GM20431 (cell line): ENCODE results near the gene PRPSAP2.
"Not testable (repeated sequence)": the region's sequence is repeated elsewhere in the genome, so short reads cannot be mapped to it uniquely, and the experiment has no call there.

ENCODE experiments used
- in situ Hi-C: fragments of 300-500 bp; cut with MseI, MboI; formaldehyde crosslinking; loops from one replicate; pipeline ENCODE4 v1.15.0; 2020; ENCODE audit warnings: low sequenced_read_pairs; ENCODE audit not compliant: unreplicated experiment

Gene PRPSAP2

DNA sequence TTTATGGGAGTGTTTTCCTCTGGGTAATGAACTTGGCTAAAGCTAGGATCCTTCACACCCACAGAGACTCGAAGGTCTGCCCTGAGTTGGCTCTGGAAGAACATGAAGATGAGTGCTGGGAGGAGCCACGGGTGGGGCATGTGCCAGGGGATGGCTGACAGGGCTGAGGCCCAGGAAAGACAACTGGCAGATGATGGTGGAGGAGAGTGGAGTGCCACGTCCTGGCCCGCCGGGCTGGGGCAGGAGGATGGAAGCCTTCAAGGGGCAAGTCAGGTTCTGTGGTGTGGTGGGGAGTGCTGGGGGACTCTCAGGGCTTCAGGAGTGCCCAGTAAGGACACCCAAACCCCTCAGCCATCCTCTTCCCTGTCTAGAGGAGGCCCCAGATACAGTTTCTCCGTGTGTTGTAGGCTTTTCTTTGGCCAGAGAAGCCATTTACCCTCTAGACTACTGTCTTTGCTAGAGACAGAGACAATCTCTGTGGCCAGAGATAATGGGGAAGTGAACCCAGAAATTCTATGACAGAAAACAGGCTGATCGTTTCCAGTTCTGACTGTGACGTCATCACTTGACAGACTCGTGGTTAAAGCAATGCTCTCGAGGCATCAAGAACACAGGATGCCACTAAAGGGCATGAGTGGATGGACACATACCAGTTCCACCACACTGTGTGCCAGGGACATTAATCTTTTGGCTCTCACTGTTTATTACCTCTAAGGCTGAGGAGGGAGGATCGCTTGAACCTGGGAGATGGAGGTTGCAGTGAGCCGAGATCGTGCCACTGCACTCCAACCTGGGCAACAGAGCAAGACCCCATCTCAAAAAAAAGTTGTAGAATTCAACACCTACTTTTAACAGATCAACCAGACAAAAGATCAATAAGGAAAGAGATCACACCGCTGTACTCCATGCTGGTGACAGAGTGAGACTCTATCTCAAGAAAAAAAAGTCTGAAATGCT, 75.4 kb downstream of the PRPSAP2 start:
- in situ Hi-C loops, result loop anchor here (25.0 kb wide), 1 partner anchor 121 kb away; no protein-coding TSS in a partner anchor

DNA sequence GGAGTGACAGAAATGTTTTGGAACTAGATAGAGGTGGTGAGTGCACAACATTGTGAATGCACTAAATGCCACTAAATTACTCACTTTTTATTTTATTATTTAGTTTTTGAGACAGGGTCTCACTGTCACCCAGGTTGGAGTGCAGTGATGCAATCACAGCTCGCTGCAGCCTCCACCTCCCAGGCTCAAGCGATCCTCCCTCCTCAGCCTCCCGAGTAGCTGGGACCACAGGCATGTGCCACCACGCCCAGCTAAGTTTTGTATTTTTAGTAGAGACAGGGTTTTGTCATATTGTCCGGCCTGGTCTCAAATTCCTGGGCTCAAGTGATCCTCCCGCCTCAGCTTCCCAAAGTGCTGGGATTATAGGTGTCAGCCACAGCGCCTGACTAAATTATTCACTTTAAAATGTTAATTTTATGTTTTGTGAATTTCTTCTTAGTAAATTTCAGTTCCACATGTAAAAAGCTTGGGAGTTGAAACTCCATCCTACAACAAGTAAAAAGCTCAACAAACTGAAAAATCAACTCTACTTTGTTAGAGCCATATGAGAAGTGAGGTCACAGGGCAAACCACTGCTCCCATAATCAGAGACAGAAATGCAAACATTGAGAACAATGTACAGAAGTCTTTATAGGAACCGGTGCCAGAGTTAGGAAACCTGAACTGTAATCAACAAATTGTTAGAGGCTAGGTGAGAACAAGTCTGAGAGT, 80.2 kb downstream of the PRPSAP2 start:
- in situ Hi-C loops, result loop anchor here (25.0 kb wide), 1 partner anchor 126 kb away; no protein-coding TSS in a partner anchor

DNA sequence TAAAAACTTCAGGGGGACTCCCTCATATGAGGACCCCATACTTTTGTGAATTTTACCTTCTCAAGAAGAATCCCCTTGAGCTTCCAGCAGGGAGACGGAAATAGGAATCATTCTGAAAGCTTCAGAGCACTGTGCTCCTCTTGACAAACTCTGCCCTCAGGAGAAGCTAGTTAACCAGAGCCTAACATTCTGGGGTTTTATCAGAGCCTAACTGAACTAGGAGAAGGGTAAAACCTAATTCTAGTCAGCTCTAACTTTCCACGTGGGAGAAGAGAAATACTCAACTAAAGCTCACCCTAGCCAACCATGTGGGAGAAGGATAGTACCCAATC, 80.7 kb downstream of the PRPSAP2 start:
- in situ Hi-C loops, result loop anchor here (25.0 kb wide), 1 partner anchor 126 kb away; no protein-coding TSS in a partner anchor

DNA sequence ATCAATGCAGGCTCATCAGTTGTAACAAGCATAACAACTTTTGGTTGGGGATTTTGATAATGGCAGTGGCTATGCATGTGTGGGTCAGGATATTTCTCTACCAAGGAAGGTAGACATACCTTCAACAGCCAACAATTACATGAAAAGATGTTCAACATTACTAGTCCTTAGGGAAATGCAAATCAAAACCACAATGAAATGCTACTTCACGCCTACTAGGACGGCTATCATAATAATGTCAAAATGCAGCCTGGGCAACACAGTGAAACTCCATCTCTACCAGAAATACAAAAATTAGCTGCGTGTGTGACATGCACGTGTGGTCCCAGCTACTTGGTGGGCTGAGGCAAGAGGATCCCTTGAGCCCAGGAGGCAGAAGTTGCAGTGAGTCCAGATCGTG, 86.7 kb downstream of the PRPSAP2 start:
- in situ Hi-C loops, result loop anchor here (25.0 kb wide), 1 partner anchor 132 kb away; no protein-coding TSS in a partner anchor

DNA sequence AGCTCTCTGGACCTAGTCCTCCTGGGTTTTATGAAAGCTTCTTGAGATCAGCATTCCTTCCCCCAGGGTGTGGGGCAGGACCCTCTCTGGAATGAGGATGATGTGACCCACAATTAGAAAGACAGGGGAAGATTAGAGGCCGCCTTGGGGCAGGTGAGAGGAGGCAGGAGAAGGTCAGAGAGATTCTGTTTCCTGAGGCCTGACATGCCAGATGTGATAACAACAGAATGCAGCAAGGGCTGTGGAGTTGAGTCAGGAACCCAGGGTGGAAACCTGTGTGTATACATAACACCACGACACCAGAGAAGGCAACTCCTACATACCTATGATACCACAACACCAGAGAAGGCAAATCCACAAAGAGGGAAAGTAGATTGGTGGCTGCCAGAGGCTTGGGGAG, 88.6 kb downstream of the PRPSAP2 start:
- in situ Hi-C loops, result loop anchor here (25.0 kb wide), 1 partner anchor 134 kb away; no protein-coding TSS in a partner anchor

DNA sequence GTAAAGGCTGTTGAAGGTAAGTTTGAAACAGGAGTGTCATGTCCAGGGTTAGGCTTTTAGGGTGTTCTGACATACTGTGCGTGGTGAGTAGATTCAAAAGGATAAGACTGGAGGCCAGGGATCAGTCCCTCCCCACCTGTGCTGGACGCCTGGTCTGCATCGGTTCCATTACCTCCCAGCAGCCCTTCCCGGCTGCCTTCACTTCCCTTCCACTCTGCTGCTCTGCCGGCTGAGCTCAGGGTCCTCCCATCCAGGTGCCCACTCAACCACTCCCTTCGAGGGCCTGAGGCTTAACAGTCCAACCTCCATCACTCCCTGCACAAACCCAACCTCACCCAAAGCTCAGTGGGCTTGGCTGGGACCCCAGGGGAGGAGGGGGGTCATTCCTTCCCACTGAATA, 89.9 kb downstream of the PRPSAP2 start:
- in situ Hi-C loops, result loop anchor here (25.0 kb wide), 1 partner anchor 136 kb away; no protein-coding TSS in a partner anchor

DNA sequence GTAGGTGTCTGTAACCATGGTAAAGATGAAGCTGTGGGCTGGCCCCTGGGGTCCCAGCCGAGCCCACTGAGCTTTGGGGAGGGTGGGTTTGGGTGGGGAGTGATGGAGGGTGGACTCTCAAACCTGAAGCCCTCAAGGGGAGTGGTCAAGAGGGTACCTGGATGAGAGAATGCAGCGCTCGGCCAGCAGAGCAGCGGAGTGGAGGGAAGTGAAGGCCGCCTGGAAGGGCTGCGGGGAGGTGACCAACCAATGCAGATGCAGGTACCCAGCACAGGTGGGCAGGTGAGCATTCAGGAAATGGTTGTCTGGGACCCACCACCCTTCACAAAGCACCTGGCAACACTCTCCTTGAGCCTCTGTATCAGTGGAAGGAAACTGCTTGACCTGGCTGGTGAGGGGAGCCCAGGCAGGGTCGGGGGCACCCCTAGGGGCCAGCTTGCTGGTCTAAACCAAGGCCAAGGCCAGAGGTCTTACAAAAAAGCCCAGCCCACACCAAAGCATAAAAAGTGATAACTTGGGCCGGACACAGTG, 90.6 kb downstream of the PRPSAP2 start:
- in situ Hi-C loops, result loop anchor here (25.0 kb wide), 1 partner anchor 136 kb away; no protein-coding TSS in a partner anchor

DNA sequence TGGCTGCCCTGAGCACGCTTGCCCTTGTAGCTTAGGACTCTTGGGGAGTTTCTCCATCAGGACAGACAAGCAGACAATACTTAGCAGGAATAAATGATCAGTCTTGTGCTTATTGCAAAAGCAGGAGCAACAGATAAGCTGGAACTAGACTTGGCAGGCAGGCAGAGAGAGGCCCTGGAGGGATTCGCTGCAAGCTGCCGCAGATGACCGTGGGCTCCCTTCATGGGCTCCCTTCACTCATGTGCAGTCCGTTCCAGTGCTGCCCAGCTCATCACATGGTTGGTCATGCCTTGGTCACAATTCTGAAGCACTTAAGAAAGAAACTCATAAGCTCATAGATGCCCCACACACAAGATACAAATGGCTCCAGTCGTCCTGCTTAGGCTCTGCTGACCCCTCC, 91.6 kb downstream of the PRPSAP2 start:
- in situ Hi-C loops, result loop anchor here (25.0 kb wide), 1 partner anchor 137 kb away; no protein-coding TSS in a partner anchor

DNA sequence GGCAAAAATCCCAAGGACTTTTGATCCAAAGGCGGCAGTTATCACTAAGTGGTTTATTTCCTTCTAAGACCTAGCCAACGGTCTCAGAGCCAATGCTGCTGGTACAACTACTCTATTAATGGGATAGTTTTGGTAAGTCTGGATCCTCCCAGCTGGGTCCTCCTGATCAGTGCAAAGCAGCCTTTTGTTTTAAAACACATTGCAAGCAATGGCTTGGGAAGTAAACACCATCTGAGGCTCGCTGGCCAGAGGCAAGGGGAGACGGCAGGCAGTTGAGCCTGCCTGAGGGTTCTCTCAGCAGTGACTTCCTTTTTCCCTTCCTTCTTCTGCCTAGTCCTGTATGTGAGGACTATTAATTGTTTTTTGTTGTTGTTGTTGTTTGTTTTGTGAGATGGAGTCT, 92.4 kb downstream of the PRPSAP2 start:
- in situ Hi-C loops, result no loop called here

DNA sequence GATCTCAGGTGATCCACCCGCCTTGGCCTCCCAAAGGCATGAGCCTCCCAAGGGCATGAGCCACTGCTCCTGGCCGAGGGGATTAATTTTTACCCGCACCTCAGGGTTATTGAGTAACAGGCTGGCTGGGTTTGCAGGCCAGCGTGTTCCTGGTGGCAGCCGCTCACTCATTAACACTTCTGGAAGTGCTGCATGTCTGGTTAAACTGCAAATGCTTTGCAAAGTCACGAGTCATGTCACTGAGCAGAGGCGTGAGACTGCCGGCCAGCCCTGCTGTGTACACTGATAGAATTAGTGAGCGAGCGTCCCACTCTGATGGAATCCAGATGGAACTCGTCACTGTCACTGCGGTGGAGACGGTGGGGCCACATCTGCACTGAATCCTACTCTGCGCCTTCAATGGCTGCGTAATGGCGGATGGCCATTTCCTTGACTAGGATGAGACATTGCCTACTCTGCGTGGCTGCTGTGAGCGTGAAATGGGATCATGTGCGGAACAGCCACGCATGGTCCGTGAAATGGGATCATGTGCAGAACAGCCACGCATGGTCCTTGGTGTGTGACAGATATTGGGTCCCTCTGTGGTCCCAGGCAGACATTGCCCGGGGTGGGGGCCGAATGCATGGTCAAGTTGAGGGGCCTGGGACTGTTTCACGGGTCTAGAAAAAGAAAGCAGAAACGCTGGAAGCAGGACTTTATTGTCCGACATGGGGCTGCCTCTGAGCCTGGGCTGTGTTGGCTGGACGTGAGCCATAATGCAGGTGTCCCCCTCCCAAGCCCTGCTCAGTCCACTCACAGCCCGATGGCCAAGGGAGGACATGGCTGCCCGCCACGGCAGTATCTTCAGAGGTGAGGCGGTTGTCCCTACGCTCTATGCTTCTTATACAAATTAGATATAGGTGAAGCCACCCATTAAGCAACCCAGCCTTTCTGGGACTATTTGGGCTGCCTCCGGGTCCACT, 93.3 kb downstream of the PRPSAP2 start:
- in situ Hi-C loops, result no loop called here

DNA sequence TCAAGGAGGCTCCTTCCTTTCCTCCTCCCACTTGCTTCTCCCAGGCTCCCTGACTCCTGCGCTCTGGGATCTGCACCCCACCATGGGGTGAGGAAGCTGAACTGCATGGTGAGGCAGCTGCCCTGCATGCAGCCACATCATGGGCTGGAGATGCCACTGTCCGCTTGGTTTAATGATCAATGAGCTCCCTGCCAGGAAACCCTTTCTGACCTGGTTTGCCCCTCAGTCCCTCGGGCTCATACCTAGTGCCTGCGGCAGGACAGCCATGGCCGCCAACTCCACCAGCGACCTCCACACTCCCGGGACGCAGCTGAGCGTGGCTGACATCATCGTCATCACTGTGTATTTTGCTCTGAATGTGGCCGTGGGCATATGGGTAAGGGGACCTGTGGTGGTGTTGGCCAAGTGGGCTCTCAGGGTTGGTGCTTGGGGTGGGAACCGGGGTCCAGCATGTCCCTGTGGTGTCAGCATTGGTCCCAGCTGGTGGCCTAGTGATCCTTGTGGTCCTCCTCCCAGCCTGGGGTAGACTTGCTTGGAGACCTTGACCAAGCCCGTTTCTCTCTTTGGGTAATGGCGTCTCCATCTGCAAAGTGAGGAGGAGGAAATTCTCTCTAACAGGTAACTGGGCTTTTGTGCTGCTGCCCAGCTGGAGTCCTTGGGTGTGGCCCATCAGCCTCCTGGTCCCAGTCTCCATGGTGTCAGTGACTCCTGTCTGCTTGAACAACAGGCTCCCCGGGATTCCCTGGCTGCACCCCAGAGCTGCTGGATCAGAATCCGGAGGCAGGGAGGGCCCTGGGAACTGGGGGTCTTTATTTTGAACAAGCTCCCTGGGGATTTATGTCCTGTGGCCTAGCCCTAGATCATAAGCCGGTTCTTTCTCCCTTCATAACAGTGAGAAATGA, 94.3 kb downstream of the PRPSAP2 start, which contains the start of gene SLC5A10:
Gene SLC5A10 (plus strand): TSS at position 225 of the 902 bp plus-strand sequence. CDS start 41 bp downstream, at position 266.
- in situ Hi-C loops, result no loop called here

DNA sequence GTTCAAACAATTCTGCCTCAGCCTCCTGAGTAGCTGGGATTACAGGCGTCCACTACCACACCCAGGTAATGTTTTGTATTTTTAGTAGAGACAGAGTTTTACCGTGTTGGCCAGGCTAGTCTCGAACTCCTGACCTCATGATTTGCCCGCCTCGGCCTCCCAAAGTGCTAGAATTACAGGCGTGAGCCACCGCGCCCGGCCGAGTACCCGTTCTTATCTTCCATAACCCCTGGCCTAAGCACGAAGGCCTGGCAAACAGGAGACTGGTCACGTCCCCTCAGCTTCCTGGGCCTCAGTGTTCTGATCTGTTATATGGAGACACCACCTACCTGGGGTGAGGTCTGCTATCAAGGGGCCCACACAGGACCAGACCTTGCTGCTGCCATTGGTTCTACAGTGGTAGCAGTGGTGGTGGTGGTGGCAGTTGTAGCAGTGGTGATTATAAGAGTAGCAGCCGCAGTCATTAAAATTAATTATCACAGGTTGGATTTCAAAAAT, 95.3 kb downstream of the PRPSAP2 start:
- in situ Hi-C loops, result no loop called here

DNA sequence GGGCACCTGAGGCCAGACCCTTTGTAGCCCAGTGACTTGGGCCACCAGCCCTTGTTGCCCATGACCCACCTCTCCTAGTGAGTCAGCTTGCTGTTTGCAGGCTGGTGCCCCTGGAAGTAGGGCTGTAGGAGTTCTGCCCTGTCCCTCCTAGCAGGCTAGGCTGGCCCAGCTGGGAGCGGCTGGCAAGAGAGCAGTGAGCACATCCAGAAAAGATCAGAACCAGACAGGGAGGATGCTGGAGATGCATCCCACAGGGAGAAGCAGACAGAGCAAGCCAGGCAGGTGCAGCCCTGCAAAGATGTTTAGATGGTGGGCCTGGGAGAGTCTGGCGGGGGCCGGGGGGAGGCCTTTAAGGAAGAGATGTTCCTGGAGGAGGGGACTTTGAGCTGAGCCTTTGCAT, 96.4 kb downstream of the PRPSAP2 start:
- in situ Hi-C loops, result no loop called here

DNA sequence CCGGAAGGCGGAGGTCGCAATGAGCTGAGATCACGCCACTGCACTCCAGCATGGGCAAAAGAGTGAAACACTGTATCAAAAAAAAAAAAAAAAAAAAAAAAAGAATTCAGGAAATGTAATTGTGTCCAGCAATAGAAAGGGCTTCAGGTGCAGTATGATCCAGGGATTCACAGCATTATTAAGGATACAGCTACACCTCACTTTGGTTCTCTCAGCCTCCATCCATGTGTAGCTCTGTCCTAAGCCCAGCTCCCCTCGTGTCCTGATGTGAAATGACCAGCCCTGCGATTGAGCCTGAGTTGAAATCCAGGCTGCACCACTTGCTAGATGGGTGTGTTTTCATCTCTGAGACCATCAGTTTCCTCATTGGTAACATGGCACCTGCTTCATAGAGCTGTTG, 97.1 kb downstream of the PRPSAP2 start:
- in situ Hi-C loops, result no loop called here

DNA sequence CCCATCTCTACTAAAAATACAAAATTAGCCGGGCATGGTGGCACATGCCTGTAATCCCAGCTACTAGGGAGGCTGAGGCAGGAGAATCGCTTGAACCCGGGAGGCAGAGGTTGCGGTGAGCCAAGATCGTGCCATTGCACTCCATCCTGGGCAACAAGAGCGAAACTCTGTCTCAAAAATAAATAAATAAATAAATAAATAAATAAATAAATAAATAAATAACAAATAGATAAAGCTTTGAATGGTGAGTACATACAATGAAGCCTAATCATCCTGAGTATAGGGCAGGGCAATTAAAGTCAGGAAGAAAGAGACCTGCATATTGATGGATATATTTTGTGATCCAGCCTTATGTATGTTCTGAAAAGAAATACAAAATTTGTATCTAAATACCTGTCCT, 98.1 kb downstream of the PRPSAP2 start:
- in situ Hi-C loops, result not testable (repeated sequence)

DNA sequence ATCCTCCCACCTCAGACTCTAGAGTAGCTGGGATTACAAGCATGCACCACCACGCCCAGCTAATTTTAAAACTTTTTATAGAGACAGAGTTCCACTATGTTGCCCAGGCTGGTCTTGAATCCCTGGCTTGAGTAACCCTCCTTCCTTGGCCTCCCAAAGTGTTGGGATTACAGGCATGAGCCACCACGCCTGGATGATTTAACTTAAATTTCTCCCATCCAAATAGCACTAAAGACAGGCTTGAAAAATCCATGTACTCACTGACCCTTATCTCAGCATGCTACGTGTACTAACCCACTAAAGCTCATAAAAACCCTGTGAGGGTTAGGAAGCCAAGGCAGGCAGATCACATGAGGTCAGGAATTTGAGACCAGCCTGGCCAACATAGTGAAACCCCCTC, 98.7 kb downstream of the PRPSAP2 start:
- in situ Hi-C loops, result no loop called here

DNA sequence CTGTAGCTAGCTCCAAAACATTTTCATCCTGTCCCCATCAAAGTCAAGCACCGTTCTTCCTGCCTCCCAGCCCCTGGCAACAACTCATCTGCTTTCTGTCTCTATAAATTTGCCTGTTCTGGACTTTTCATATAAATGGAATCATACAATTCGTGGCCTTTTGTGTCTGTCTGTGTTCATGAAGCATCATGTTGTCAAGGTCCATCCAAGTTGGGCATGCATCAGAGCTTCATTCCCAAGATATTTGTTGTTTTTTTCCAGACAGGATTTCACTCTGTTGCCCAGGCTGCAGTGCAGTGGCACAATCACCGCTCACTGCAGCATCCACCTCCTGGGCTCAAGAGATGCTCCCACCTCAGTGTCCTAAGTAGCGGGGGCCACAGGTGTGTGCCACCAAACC, 99.9 kb downstream of the PRPSAP2 start:
- in situ Hi-C loops, result no loop called here

DNA sequence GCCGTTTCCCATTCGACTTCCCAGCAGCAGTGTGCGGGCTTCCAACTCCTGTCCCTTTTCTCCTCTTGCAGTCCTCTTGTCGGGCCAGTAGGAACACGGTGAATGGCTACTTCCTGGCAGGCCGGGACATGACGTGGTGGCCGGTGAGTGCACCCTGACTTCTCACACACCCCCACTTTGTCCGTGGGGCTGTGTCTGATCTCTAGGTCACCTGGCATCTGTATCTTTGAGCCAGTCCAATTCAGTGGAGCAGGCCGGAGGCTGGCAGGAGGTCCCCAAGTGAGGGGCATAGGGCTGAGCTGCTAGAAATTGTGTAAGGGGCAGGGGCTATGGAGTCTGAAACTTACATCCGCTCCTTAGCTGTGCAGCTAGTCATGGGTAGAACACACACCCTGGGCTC, 100.7 kb downstream of the PRPSAP2 start:
- in situ Hi-C loops, result no loop called here
